ENCODE data around the gene DENND1B.
A peak's percentile ranks its signal among the peaks of the same experiment; 100 is the strongest.
"Not testable (repeated sequence)": the region's sequence is repeated elsewhere in the genome, so short reads cannot be mapped to it uniquely, and the experiment has no call there.

DENND1B gene

GRCh38 chr1:197782722-197783360, 7.6 kb upstream of the DENND1B start:
- DNase-seq (ENCODE audit: low read depth): no peak

GRCh38 chr1:197781968-197782721, 6.9 kb upstream of the DENND1B start:
- DNase-seq (ENCODE audit: low read depth): peak; percentile 83

GRCh38 chr1:197779921-197780320, 4.6 kb upstream of the DENND1B start:
- no peak for DNase-seq (ENCODE audit: low read depth)

- no peak for DNase-seq (ENCODE audit: low read depth)
These were observed 3.2 kb upstream of the DENND1B start for GRCh38 chr1:197778366-197778945.

- DNase-seq (ENCODE audit: low read depth): peak; percentile 91
These were observed 1.2 kb upstream of the DENND1B start for GRCh38 chr1:197776351-197777105.

GRCh38 chr1:197774466-197775281, 606 bp downstream of the DENND1B start:
- peak; percentile 81 for DNase-seq (ENCODE audit: low read depth)

- peak; percentile 22 for DNase-seq (ENCODE audit: low read depth)
These were observed 1.4 kb downstream of the DENND1B start for GRCh38 chr1:197773856-197774255.

GRCh38 chr1:197771904-197772556, 3.2 kb downstream of the DENND1B start:
- DNase-seq (ENCODE audit: low read depth): no peak

- no peak for DNase-seq (ENCODE audit: low read depth)
These were observed 3.9 kb downstream of the DENND1B start for GRCh38 chr1:197771386-197771785.

- DNase-seq (ENCODE audit: low read depth): no peak
These were observed 5.0 kb downstream of the DENND1B start for GRCh38 chr1:197770243-197770642.

- DNase-seq (ENCODE audit: low read depth): no peak
These were observed 6.0 kb downstream of the DENND1B start for GRCh38 chr1:197769287-197769686.

GRCh38 chr1:197768014-197768805, 7.1 kb downstream of the DENND1B start:
- DNase-seq (ENCODE audit: low read depth): no peak

GRCh38 chr1:197763769-197764168, 11.5 kb downstream of the DENND1B start:
- no peak for DNase-seq (ENCODE audit: low read depth)

- DNase-seq (ENCODE audit: low read depth): peak; percentile 50
These were observed 12.0 kb downstream of the DENND1B start for GRCh38 chr1:197763307-197763706.

- no peak for DNase-seq (ENCODE audit: low read depth)
These were observed 13.6 kb downstream of the DENND1B start for GRCh38 chr1:197761654-197762053.

GRCh38 chr1:197755553-197755952, 19.7 kb downstream of the DENND1B start:
- not testable (repeated sequence) for DNase-seq (ENCODE audit: low read depth)

GRCh38 chr1:197752652-197753164, 22.6 kb downstream of the DENND1B start:
- DNase-seq (ENCODE audit: low read depth): not testable (repeated sequence)

- no peak for DNase-seq (ENCODE audit: low read depth)
These were observed 24.9 kb downstream of the DENND1B start for GRCh38 chr1:197750366-197750765.

GRCh38 chr1:197745911-197746310, 29.4 kb downstream of the DENND1B start:
- DNase-seq (ENCODE audit: low read depth): no peak

- DNase-seq (ENCODE audit: low read depth): no peak
These were observed 30.3 kb downstream of the DENND1B start for GRCh38 chr1:197744979-197745378.
